GM23248 (cell line): ENCODE measurements around the gene SLC5A1.

Experiments used
- EZH2 ChIP-seq: fragments of 200-600 bp; sonication (generic); IDR thresholded peaks from 2 replicates; pipeline ENCODE4 v1.6.1; 2018; ENCODE audit warnings: antibody characterized with exemption, mild to moderate bottlenecking; ENCODE audit not compliant: insufficient read depth, poor library complexity, severe bottlenecking
- EZH2phosphoT487 ChIP-seq: fragments of 200-600 bp; sonication (generic); IDR thresholded peaks from 2 replicates; pipeline ENCODE4 v1.6.1; 2018; ENCODE audit warnings: antibody characterized with exemption, moderate library complexity, mild to moderate bottlenecking, low read depth; ENCODE audit not compliant: insufficient read depth

- TF ChIP-seq EZH2 = no peak
- no peak for TF ChIP-seq EZH2phosphoT487
Measured at GRCh38 chr22:32042924-32043323, at the start of gene SLC5A1.
